ENCODE measurements around the gene TANGO6. TPM values are rescaled to one million over a fixed set of nuclear protein-coding genes. Genes with fewer than 3 reads are reported as not detected.

The TANGO6 gene
- total and polyA plus RNA-seq, 8 donors, result 2.6 to 9.3 (median 6.3) TPM

- peak overlapping the region; percentile 55 to 84 (median 74) for H3K4me3 ChIP-seq
- no peaks in the 10 kb centered on the region for H3K27me3 ChIP-seq
- FAIRE-seq (no peak), ATAC-seq (no peak), DNase-seq (no peak)
- peaks cover 7 to 22% (median 15%) of the 10 kb centered on the region in 3 donors for H3K4me1 ChIP-seq
- no peak for TF ChIP-seq CTCF (IDR thresholded peaks at IDR 0.05)
- H3K27ac ChIP-seq, result no peak overlapping the region
- 14 to 15% methylated on average over 5 of the region's 5 CpGs for WGBS, 2 donors
- intact Hi-C loops (cut with DNase I), result no loop called here
- H3K9me3 ChIP-seq, result no peaks in the 10 kb centered on the region
- H3K36me3 ChIP-seq, result peaks cover 0 to 3% (median under 1%) of the 10 kb centered on the region in 3 donors
These were observed 290.1 kb downstream of the TANGO6 start for GRCh38 chr16:69133373-69133954.

Other genes starting within 250 kb of the TANGO6 start
- 1 to 10 TPM in 5 of 6 donors, under 1 TPM in 1; 0.39 to 5.2 (median 1.4) TPM for gene CDH3, start 198.2 kb upstream of the TANGO6 start, total RNA-seq
- gene CDH3, start 198.2 kb upstream of the TANGO6 start, polyA plus RNA-seq, result under 1 TPM; 0.30 to 0.47 TPM
- gene CDH1, start 106.2 kb upstream of the TANGO6 start, total RNA-seq, result 100 to 1,000 TPM; 119 to 258 (median 162) TPM
- gene CDH1, start 106.2 kb upstream of the TANGO6 start, polyA plus RNA-seq, result 10 to 100 TPM; 52.8 to 78.8 TPM

Measured in pancreas (tissue), 10 donors.